Skin epidermis (tissue), 12 donors: ENCODE results near the gene SLC39A9.
"Not testable (repeated sequence)": the region's sequence is repeated elsewhere in the genome, so short reads cannot be mapped to it uniquely, and the experiment has no call there.

Experiments
- H3K27ac ChIP-seq, 21 experiments: fragments of 200-600 bp; sonication (generic) in 11 of 21; one replicate each; pipeline ENCODE4 v1.5.0; 2020; ENCODE audit warnings: mild to moderate bottlenecking in 3 of 21, inconsistent platforms in 2 of 21, moderate library complexity in 2 of 21
- H3K4me3 ChIP-seq, 7 experiments: fragments of 200-600 bp; sonication (generic) in 2 of 7; one replicate each; pipeline ENCODE4 v1.5.0; 2020; ENCODE audit warnings: inconsistent platforms in 2 of 7, mild to moderate bottlenecking in 2 of 7, moderate library complexity in 1 of 7

Gene SLC39A9

DNA sequence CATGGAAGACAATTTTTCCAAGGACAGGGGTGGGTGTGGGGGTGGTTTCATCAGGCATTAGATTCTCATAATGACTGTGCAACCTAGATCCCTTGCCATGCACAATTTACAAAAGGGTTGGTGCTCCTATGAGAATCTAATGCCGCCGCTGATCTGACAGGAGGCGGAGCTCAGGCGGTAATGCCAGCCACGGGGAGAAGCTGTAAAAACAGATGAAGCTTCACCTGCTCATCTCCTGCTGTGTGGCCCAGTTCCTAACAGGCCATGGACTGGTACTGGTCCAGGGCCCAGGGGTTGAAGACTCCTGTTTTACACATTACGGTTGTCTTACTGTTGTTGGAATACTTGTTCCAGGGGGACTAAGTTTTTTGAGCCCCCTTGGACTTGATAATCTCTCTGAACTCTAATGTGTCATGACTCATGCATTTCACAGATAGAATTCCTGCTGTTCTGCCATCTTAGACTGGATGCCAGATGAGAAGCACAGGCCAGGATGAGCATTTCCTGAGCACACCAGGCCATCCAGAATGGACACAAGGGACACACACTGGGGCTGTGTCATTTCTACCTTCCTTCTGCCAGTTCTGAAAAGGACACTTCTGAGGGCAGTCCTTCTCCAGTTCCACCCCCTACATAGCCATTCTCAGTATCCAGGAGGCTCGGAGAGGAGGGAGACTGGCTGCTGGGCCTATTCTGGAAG, 91.9 kb downstream of the SLC39A9 start:
- Histone ChIP-seq H3K4me3 (no peak overlapping the region), H3K27ac (no peak overlapping the region)

DNA sequence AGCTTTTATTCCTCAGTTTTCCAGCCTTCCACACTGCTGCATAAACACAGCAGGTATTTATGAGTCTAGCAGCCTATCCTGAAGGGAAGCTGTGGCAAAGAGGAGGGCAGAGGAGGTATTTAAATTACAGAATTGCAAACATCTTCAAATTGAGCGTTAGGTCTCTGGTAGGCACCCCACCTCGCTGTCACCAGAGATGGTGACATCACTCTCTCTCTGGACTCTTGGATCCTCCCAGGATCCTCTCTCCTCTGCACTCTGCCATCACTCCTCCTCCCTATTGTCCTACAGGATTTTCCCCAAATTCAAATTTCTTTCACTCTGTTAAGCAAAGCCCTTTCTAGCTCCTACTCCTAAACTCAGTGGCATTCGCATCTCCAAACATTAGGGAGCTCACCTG, 92.7 kb downstream of the SLC39A9 start:
- Histone ChIP-seq H3K27ac (no peak overlapping the region), H3K4me3 (no peak overlapping the region)

DNA sequence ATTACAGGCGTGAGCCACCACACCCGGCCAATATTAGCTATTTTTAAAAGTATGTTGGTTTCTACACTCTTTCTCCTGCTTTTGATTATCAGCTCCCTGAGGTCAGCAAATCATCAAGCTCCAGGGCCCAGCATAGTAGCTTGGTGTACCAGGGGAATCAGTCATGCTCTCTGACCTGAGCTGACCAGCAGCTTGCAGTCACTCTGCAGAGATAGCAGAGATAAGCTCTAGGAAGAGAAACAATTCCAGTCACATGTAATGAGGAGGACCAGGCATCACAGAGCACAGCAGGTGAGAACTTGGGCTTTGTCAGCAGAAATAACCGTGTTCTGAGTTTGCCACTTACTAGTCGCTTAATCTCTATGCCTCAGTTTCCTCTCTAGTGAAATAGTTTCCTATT, 94.5 kb downstream of the SLC39A9 start:
- H3K27ac ChIP-seq = no peak overlapping the region
- H3K4me3 ChIP-seq = no peak overlapping the region

DNA sequence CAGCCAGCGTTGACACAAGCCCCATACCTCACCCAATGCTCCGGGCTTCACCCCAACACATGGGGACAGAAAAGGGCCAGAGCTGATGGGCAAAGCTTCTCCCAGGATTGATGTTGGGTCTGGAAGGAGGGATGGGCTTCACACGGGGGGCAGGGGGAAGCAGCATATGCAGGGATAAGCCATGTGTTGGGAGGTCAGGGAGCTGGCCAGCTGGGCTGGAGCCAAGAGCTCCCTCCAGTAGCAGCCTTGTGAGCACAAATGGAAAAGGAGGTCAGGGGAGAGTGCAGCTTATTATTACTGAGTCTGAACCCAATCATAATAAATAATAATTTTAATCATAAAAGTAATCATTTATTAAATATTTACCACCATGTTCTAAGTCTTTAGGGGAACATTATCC, 95.3 kb downstream of the SLC39A9 start:
- H3K4me3 ChIP-seq = no peak overlapping the region
- no peak overlapping the region for H3K27ac ChIP-seq

DNA sequence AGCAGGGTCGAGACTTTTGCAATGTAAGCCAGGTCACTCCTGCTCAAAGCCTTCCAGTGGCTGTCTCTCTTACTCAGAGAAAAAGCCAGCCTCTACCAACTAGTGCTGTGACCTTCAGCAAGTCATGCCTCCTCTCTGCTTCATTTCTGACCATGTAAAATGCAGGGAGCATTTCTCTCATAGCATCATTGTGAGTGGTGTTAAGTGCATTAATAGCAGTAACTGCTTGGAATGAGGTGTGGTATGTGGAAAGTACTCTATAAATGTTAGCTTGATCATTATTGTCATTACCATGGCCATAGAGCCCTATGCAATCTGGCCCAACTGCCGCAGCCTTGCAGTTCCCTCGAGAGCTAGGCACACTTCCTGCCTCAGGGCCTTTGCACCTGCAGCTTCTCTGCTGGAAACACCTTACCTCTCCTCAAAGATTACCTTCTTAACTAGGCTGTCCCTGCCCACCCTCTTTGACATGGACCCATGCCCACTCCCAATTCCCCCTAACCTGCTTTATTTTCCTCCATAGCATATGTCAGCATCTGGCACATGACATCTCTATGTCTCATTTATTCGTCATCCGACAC, 96.9 kb downstream of the SLC39A9 start:
- Histone ChIP-seq H3K27ac (no peak overlapping the region), H3K4me3 (no peak overlapping the region)

DNA sequence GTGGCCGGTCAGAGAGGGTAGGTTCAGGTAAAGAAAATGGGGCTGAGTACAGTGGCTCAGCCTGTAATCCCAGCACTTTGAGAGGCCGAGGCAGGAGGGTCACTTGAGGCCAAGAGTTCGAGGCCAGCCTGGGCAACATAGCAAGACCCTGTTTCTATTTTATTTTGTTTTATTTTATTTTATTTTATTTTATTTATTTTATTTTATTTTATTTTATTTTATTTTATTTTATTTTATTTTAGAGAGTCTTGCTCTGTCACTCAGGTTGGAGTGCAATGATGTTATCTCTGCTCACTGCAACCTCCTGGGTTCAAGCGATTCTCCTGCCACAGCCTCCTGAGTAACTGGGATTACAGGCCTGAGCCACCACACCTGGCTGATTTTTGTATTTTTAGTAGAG, 99.4 kb downstream of the SLC39A9 start:
- H3K27ac ChIP-seq, H3K4me3 ChIP-seq: not testable (repeated sequence)

DNA sequence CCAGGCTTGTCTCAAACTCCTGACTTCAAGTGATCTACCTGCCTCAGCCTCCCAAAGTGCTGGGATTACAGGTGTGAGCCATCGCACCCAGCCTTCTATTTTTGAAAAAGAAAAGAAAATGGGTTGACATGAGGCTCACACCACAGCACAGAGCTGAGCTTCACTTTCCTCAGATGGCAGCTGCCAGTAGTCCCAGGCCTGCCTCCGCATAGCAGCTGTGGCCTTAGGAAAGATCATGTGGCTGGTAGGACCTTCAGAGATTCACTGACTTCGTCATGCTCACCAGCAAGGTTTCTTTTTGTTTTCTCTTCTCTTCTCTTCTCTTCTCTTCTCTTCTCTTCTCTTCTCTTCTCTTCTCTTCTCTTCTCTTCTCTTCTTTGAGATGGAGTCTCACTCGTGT, 99.8 kb downstream of the SLC39A9 start:
- H3K4me3 ChIP-seq, H3K27ac ChIP-seq: not testable (repeated sequence)

DNA sequence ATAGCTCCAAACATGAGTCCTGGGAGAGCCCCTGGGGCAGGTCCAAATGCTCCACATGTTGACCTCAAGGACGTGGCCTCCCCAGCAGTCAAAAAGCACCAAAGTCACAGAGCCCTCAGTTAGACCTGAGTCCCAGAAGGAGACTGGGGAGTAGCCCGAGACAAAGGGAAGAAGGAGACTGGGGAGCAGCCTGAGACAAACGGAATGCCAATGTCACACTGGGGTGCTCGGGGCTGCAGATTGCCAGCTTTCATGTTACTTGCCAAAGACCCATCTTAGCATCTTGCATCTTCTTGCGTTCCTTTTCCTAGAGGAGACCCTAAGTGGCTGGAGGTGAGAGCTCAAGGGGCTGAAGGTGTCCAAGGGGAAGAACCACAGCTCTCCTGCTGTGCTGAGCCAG, 100.9 kb downstream of the SLC39A9 start:
- H3K27ac ChIP-seq = no peak overlapping the region
- H3K4me3 ChIP-seq = no peak overlapping the region

DNA sequence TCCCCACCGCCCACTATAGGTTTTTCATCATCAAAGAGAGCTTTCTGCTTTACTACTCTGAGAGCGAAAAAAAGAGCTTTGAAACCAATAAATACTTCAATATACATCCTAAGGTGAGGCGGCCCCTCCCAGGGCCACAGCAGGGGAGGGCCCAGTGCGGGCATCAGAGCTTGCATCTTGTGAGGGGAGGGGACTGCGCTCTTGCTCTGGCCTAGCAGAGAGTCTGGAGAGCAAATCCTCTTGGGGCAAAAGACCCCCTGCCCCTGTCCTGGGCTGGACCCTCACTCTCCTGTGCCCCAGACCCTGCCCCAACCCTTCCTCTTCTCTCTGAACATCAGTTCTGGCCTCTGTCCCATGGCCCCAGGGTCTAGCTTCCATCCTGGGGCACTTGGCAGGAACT, 101.6 kb downstream of the SLC39A9 start:
- H3K27ac ChIP-seq = no peak overlapping the region
- no peak overlapping the region for H3K4me3 ChIP-seq

DNA sequence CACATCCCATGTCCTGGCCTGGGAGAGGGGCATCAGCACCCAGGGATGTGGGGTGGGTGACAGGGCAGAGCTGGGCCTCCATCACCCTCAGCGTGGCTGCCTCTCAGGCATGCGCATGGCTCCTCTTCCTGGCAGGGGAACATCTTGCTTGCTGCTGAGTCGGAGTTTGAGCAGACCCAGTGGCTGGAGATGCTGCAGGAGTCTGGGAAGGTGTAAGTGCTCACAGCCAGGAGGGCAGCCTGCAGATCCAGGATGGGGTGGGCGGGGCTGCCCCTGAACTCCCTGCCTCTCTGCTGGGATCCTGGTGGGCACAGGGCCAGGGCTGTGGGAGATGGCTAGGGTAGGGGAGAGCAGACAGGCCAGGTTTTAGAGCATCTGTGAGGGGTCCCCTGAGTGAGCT, 102.2 kb downstream of the SLC39A9 start:
- Histone ChIP-seq H3K27ac (no peak overlapping the region), H3K4me3 (no peak overlapping the region)

DNA sequence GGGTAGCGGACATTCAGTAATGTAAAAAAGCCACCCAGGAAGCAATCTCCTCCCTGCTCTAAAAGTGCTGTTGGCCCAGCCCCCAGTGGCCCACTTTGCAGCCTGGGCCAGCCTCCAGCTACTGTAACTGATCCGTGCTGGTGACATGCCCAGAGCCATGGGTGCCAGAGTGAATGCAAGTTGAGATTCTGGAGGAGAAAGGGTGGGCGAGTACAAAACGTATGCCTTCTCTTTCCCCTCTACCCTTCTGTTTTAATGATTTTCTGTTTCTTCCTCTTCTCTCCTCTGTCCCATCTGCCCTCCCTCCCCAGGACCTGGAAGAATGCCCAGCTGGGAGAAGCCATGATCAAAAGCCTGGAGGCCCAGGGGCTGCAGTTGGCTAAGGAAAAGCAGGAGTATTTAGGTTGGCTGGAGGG, 102.9 kb downstream of the SLC39A9 start:
- no peak overlapping the region for H3K4me3 ChIP-seq
- no peak overlapping the region for H3K27ac ChIP-seq

DNA sequence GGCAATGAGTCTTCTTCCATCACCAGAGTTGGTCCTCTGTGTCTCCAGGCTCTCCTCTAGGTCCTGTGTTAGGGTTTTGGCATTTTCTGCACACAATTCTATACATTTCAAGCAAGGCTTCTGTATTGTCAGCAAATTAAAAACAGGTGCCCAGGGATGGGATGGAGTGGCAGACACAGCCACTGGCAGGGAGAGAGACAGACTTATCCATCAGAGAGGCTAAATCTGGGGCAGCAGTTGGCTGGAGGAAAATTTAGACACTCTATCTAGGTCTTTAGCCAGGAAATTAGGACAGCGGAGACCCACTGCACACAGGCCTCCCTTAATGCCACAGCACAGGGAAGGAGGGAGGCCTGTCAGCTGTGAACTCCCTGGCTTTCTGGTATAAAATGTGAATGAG, 106.3 kb downstream of the SLC39A9 start:
- no peak overlapping the region for H3K27ac ChIP-seq
- H3K4me3 ChIP-seq = no peak overlapping the region

DNA sequence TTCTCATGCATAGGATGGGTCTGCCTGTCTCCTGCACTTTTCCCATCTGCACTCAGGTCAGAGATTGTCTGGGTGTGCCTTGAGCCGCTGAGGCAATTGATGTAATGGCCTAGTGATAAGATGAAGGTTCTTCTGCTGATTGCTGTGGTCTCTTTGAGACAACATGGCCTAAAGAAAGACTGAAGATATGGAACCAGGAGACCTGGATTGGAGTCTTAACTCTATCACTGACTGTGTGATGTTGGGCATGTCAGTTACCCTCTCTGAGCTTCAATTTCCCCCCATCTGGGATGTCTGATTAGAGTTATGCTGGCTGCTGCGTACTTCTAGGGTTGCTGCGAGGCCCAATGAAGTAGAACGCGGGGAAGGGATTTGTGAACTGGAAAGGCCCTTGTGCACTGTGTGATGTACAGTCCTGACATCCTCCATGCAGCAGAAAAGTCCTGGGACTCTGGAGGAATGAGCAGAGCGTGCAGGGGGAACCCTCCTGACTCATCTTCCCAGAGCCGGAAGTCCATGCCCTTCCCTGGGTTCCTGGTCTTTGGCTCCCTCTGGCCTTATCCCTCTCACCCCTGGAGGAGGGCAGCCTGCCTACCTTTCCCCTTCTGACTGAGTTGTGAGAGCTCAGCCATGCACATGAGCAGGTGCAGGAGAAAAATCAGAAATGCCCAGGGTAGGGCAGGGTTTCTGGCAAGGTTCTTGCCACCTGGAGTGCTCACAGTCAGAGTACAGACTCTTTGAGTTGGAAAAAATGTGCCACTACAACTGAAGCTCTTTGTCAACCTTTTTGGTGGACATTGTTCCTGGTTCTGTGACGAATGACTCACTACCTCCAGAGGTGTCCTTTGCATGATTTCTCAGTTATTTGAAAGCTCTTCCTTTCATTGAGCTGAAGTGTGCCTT, 107.1 kb downstream of the SLC39A9 start:
- H3K27ac ChIP-seq = no peak overlapping the region
- H3K4me3 ChIP-seq = no peak overlapping the region

DNA sequence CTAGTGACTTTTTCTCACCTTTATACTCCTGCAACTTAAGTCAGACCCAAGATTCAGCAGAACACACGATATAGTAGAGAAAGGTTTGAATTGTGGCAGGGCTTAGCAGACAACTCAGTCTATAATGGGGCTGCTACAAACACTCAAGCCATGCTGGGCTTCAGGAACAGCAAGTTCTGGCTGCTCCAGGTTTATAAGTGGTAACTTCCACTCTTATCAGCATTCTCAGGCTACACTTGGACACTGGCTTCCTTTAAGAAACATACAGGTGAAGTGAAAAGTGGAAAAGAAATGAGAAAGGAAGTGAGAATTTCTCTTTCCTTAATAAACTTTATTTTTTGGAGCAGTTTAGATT, 107.7 kb downstream of the SLC39A9 start:
- Histone ChIP-seq H3K4me3 (no peak overlapping the region), H3K27ac (no peak overlapping the region)
